A673 (cell line): Measurements from ENCODE around the gene GRID1. TPM values are rescaled to one million over a fixed set of nuclear protein-coding genes. Genes with fewer than 3 reads are reported as not detected.

Experiments used
- BruUV-seq: library from RNA; stranded (reverse); fragments of 400-500 nt; replicated peaks from 2 replicates; lab custom pipeline; 2021; lab: Mats Ljungman, UMichigan
- CTCF ChIA-PET: fragments of 300-600 bp; sonication (Branson Sonifier 250); formaldehyde crosslinking; loops from one replicate; lab custom pipeline; 2022; ENCODE audit warnings: antibody characterized with exemption; lab: Charles Lee
- POLR2A ChIA-PET: fragments of 300-600 bp; sonication (Branson Sonifier 250); formaldehyde crosslinking; loops from one replicate; lab custom pipeline; 2022; ENCODE audit warnings: antibody characterized with exemption; ENCODE audit not compliant: low non-redundant PET; lab: Charles Lee
- DNase-seq: peaks from one replicate; pipeline ENCODE4 v3.0.0-alpha.2; 2015; ENCODE audit warnings: low spot score
- H3K27ac ChIP-seq: fragments of 200-600 bp; sonication (generic); 2 replicates; pipeline ENCODE4 v1.5.1; 2016; ENCODE audit warnings: mixed run types, low read depth, mild to moderate bottlenecking, mixed read lengths, antibody characterized with exemption, low read length; ENCODE audit not compliant: poor library complexity, severe bottlenecking
- H3K27me3 ChIP-seq: fragments of 200-600 bp; sonication (generic); replicated peaks from 2 replicates; pipeline ENCODE4 v1.6.1; 2017; ENCODE audit warnings: mixed run types, low read depth, mild to moderate bottlenecking, mixed read lengths, antibody characterized with exemption, low read length; ENCODE audit not compliant: insufficient read depth, poor library complexity
- H3K36me3 ChIP-seq: fragments of 200-600 bp; sonication (generic); 2 replicates; pipeline ENCODE4 v1.6.1; 2016; ENCODE audit warnings: mixed run types, mild to moderate bottlenecking, mixed read lengths, antibody characterized with exemption, low read length; ENCODE audit not compliant: insufficient read depth, poor library complexity, severe bottlenecking
- H3K4me1 ChIP-seq: fragments of 200-600 bp; sonication (generic); 2 replicates; pipeline ENCODE4 v1.6.1; 2017; ENCODE audit warnings: mixed run types, mild to moderate bottlenecking, mixed read lengths, antibody characterized with exemption, low read length; ENCODE audit not compliant: insufficient read depth, poor library complexity, severe bottlenecking
- H3K4me3 ChIP-seq: fragments of 200-600 bp; sonication (generic); 2 replicates; pipeline ENCODE4 v1.5.1; 2016; ENCODE audit warnings: low read depth, mixed run types, mild to moderate bottlenecking, mixed read lengths, low read length; ENCODE audit not compliant: poor library complexity, severe bottlenecking
- H3K9me3 ChIP-seq: fragments of 200-600 bp; sonication (generic); 2 replicates; pipeline ENCODE4 v1.6.1; 2016; ENCODE audit warnings: mixed run types, low read depth, mild to moderate bottlenecking, mixed read lengths, antibody characterized with exemption, low read length; ENCODE audit not compliant: poor library complexity, severe bottlenecking
- EZH2 ChIP-seq: fragments of 200-600 bp; sonication (generic); IDR thresholded peaks from 2 replicates; pipeline ENCODE4 v1.6.1; 2017; ENCODE audit warnings: borderline replicate concordance, low read depth, mild to moderate bottlenecking, mixed read lengths, antibody characterized with exemption, low read length; ENCODE audit not compliant: poor library complexity, severe bottlenecking
- intact Hi-C: fragments of 100-400 bp; cut with micrococcal nuclease; formaldehyde crosslinking; loops from one replicate; pipeline ENCODE4 v1.10.0; 2022; ENCODE audit not compliant: unreplicated experiment
- total RNA-seq: library from RNA; stranded (reverse); gene quantifications from 2 replicates; pipeline ENCODE4 v1.2.3, GENCODE V29; 2021
- TF ChIP-seq, protein P1 (sequence below): fragments of 300-800, 200-600 bp; sonication (generic); conservative IDR thresholded peaks from 2 replicates; pipeline ENCODE4 v1.5.1; 2017; ENCODE audit warnings: low read depth, mild to moderate bottlenecking, antibody characterized with exemption, low read length, moderate library complexity, mixed read lengths

The GRID1 gene
- total RNA-seq, 1 experiment from 2014 or later = not detected

DNA sequence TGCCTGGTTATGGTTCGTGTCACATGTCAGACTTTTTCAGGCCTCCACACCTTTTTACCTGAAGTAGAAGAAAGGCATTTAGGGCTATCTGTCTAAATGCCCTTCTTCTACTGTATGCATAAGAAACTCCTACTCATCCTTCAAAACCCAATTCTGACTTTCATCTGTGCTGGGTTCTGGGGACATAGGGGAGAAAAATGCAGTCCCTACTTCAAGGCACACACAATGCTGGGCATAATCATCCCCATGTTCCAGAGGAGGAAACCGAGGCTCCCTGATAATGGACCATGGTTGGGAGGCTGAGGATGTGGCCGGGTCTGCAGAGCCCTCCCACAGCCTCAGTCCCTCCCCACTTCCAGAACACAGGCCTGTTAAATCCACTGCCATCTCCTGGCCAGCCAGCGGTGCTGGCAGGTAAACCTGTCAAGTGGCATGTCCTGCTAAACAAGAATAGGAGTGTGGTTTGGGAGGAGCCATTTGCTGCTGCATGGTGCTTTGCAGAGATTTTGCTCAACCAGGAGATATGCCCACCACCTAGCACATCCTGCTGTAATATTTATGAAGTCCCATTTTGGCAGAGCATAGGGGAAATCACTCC, 32.0 kb downstream of the GRID1 start:
- H3K36me3 ChIP-seq = no peaks in the 10 kb centered on the region
- H3K9me3 ChIP-seq = no peaks in the 10 kb centered on the region
- H3K27ac ChIP-seq = no peak overlapping the region
- H3K27me3 ChIP-seq = peaks cover 28% of the 10 kb centered on the region
- no peak overlapping the region for H3K4me3 ChIP-seq
- intact Hi-C loops = no loop called here
- no peak for TF ChIP-seq EZH2
- TF ChIP-seq, protein P1, sequence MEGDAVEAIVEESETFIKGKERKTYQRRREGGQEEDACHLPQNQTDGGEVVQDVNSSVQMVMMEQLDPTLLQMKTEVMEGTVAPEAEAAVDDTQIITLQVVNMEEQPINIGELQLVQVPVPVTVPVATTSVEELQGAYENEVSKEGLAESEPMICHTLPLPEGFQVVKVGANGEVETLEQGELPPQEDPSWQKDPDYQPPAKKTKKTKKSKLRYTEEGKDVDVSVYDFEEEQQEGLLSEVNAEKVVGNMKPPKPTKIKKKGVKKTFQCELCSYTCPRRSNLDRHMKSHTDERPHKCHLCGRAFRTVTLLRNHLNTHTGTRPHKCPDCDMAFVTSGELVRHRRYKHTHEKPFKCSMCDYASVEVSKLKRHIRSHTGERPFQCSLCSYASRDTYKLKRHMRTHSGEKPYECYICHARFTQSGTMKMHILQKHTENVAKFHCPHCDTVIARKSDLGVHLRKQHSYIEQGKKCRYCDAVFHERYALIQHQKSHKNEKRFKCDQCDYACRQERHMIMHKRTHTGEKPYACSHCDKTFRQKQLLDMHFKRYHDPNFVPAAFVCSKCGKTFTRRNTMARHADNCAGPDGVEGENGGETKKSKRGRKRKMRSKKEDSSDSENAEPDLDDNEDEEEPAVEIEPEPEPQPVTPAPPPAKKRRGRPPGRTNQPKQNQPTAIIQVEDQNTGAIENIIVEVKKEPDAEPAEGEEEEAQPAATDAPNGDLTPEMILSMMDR = no peak
- no TSS peak for BruUV-seq
- POLR2A ChIA-PET = interaction anchor here (0.6 kb wide), 1 partner anchor 201 kb away, joined by 5 read pairs; no protein-coding TSS in a partner anchor
- DNase-seq = no peak
- no peaks in the 10 kb centered on the region for H3K4me1 ChIP-seq
- CTCF ChIA-PET = no interaction called here

DNA sequence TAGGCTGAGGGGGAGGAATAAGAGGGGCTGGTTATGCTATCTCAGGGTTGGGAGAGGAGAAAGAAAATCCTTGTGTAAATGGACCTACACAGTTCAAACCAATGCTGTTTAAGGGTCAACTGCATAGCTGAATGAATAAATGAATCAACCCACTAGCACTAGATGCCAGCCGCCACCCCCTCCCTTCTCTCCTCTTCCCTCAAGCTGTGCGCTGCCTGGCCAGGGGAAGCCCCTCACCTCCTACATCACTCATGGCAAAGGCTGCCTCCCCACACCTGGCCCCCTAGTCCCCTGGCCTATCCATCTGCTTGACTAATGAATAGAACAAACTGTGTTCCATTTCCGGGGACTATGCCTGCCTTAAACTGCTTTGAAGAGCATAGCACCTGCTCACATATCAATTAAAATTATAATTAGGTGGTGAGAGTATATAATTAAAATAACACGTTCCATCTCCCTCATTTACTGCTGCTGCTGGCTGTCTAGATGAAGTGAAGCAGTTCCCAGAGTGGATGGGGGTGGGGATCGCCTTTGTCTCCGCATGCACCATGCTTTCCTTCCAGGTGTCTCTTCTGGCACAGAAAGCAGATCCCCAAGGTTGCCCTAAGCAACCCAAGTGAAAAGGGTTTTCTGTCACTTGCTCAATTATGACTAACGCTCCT, 32.6 kb downstream of the GRID1 start:
- POLR2A ChIA-PET = no interaction called here
- TF ChIP-seq, protein P1 = no peak
- no peak for TF ChIP-seq EZH2
- Histone ChIP-seq H3K27me3 (peaks cover 28% of the 10 kb centered on the region), H3K4me3 (no peak overlapping the region), H3K9me3 (no peaks in the 10 kb centered on the region), H3K4me1 (no peaks in the 10 kb centered on the region), H3K36me3 (no peaks in the 10 kb centered on the region), H3K27ac (no peak overlapping the region)
- CTCF ChIA-PET = no interaction called here
- no peak for DNase-seq
- intact Hi-C loops = no loop called here
- no TSS peak for BruUV-seq

DNA sequence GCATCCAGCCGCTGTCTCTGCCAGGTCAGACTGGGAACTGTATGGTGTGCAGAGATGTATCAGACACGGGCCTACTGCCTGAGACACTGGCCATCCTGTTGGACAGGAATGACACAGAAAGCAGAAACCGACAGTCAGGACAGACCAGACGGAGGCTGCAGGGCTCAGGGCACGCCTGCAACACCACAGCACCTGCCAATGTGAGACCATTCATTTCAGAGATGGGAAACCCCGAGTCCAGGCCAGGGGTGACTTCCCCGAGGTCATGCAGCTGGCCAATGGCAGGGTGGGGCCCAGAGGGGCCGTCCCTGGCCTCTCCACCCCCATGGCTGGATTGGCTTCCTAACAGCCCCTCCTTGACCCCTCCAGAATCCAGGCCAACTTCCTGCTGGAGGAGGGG, 34.7 kb downstream of the GRID1 start:
- intact Hi-C loops = no loop called here
- BruUV-seq = no TSS peak
- Histone ChIP-seq H3K4me3 (no peak overlapping the region), H3K27ac (no peak overlapping the region), H3K27me3 (peaks cover 40% of the 10 kb centered on the region), H3K4me1 (no peaks in the 10 kb centered on the region), H3K9me3 (no peaks in the 10 kb centered on the region), H3K36me3 (no peaks in the 10 kb centered on the region)
- POLR2A ChIA-PET = no interaction called here
- CTCF ChIA-PET = no interaction called here
- TF ChIP-seq, protein P1 = no peak
- no peak for TF ChIP-seq EZH2
- no peak for DNase-seq
